Liver (tissue), 9 donors: Measurements from ENCODE around the gene SLC52A1. TPM values are rescaled to one million over a fixed set of nuclear protein-coding genes. Genes with fewer than 3 reads are reported as not detected.

Experiments
- DNase-seq: peaks from one replicate; pipeline ENCODE4 v3.0.0-alpha.2; 2017; ENCODE audit warnings: low spot score
- H3K27ac ChIP-seq, 2 donors: one replicate each; pipeline ENCODE4 v1.7.0; 2013; ENCODE audit warnings: inconsistent platforms in 2 of 2, low read length in 2 of 2, control low read depth in 1 of 2, low read depth in 1 of 2, mild to moderate bottlenecking in 1 of 2
- H3K27me3 ChIP-seq, 4 donors: one replicate each; pipeline versions ENCODE4 v1.6.1 to v1.7.0; 2013; ENCODE audit warnings: low read length in 3 of 4, inconsistent platforms in 1 of 4, mild to moderate bottlenecking in 1 of 4, moderate library complexity in 1 of 4; ENCODE audit not compliant: control insufficient read depth in 4 of 4, insufficient read depth in 4 of 4
- H3K36me3 ChIP-seq, 4 donors: one replicate each; pipeline versions ENCODE4 v1.6.1 to v1.7.0; 2013; ENCODE audit warnings: low read length in 3 of 4, mild to moderate bottlenecking in 3 of 4, low read depth in 1 of 4, moderate library complexity in 1 of 4; ENCODE audit not compliant: control insufficient read depth in 4 of 4, insufficient read depth in 3 of 4
- H3K4me1 ChIP-seq, 4 donors: one replicate each; pipeline versions ENCODE4 v1.6.1 to v1.7.0; 2013; ENCODE audit warnings: low read length in 3 of 4, mild to moderate bottlenecking in 3 of 4, moderate library complexity in 1 of 4; ENCODE audit not compliant: control insufficient read depth in 4 of 4, insufficient read depth in 4 of 4
- H3K4me3 ChIP-seq, 3 donors: one replicate each; pipeline versions ENCODE4 v1.6.1 to v1.7.0; 2013; ENCODE audit warnings: low read length in 3 of 3, control low read depth in 1 of 3, low read depth in 1 of 3, mild to moderate bottlenecking in 1 of 3
- H3K9ac ChIP-seq, 2 donors: one replicate each; pipeline ENCODE4 v1.7.0; 2013; ENCODE audit warnings: low read length in 2 of 2, mild to moderate bottlenecking in 2 of 2, moderate library complexity in 2 of 2, control low read depth in 1 of 2, low read depth in 1 of 2
- H3K9me3 ChIP-seq, 4 donors: one replicate each; pipeline versions ENCODE4 v1.6.1 to v1.7.0; 2013; ENCODE audit warnings: low read length in 3 of 4; ENCODE audit not compliant: control insufficient read depth in 4 of 4
- CTCF ChIP-seq: fragments of 150-350 bp; IDR thresholded peaks from 2 replicates; pipeline ENCODE4 v1.5.1; 2017; ENCODE audit warnings: improper control_type of control experiment, low read depth, low read length; ENCODE audit not compliant: missing input control
- EGR1 ChIP-seq, 2 donors: IDR thresholded peaks; 2 replicates each; pipeline ENCODE4 v1.6.1; 2016 to 2018; ENCODE audit warnings: antibody characterized with exemption in 2 of 2, low read depth in 2 of 2
- FOXA1 ChIP-seq: IDR thresholded peaks from 2 replicates; pipeline ENCODE4 v1.6.1; 2016; ENCODE audit warnings: antibody characterized with exemption
- GABPA ChIP-seq, 2 donors: IDR thresholded peaks in 1 of 2; conservative IDR thresholded peaks in 1 of 2; 2 replicates each; pipeline ENCODE4 v1.6.1; 2016; ENCODE audit warnings: antibody characterized with exemption in 2 of 2, mild to moderate bottlenecking in 1 of 2, moderate library complexity in 1 of 2
- HNF4G ChIP-seq: IDR thresholded peaks from 2 replicates; pipeline ENCODE4 v1.6.1; 2016; ENCODE audit warnings: antibody characterized with exemption
- JUND ChIP-seq, 2 donors: IDR thresholded peaks; 2 replicates each; pipeline ENCODE4 v1.6.1; 2016; ENCODE audit warnings: antibody characterized with exemption in 2 of 2
- NR2F2 ChIP-seq: IDR thresholded peaks from 2 replicates; pipeline ENCODE4 v1.6.1; 2016; ENCODE audit warnings: antibody characterized with exemption
- RAD21 ChIP-seq, 2 donors: IDR thresholded peaks; 2 replicates each; pipeline ENCODE4 v1.6.1; 2016; ENCODE audit warnings: antibody characterized with exemption in 2 of 2, mild to moderate bottlenecking in 2 of 2
- RXRA ChIP-seq, 2 donors: IDR thresholded peaks; 2 replicates each; pipeline ENCODE4 v1.6.1; 2017 to 2018; ENCODE audit warnings: antibody characterized with exemption in 2 of 2, mild to moderate bottlenecking in 1 of 2
- TAF1 ChIP-seq: conservative IDR thresholded peaks from 2 replicates; pipeline ENCODE4 v1.6.1; 2016; ENCODE audit warnings: antibody characterized with exemption, mild to moderate bottlenecking
- YY1 ChIP-seq: IDR thresholded peaks from 2 replicates; pipeline ENCODE4 v1.6.1; 2016; ENCODE audit warnings: antibody characterized with exemption, mild to moderate bottlenecking
- WGBS: extraction: QIAGEN DNeasy Blood & Tissue Kit; methylation state at CpG from one replicate; pipeline ENCODE4 v1.1.7; 2013; 5-methylcytosine and 5-hydroxymethylcytosine counted together
- polyA plus RNA-seq, 2 donors: library from polyadenylated mRNA; stranded (reverse) in 1 of 2; unstranded in 1 of 2; fragments of 200-250 nt in 1 of 2; fragments of >200 nt in 1 of 2; fragmentation: Nextera tagmentation in 1 of 2; extraction: Ambion mirVana in 1 of 2; gene quantifications; one replicate each; pipeline versions ENCODE4 v1.2.1 to v1.2.3, GENCODE V29; 2013 to 2015
- total RNA-seq, 2 donors: library from RNA; depleted of rRNA; stranded (reverse); fragments of >200 nt; gene quantifications; one replicate each; pipeline ENCODE4 v1.2.3, GENCODE V29; 2014
- TF ChIP-seq, protein P1 (sequence below): IDR thresholded peaks from 2 replicates; pipeline ENCODE4 v1.6.1; 2016; ENCODE audit warnings: antibody characterized with exemption
- TF ChIP-seq, protein P2 (sequence below): IDR thresholded peaks from 2 replicates; pipeline ENCODE4 v1.6.1; 2016; ENCODE audit warnings: antibody characterized with exemption, mild to moderate bottlenecking
- TF ChIP-seq, protein P3 (sequence below): IDR thresholded peaks from 2 replicates; pipeline ENCODE4 v1.6.1; 2016; ENCODE audit warnings: antibody characterized with exemption
- donor health status: healthy.
- donor health status: healthy.
- donor health status: healthy.
- donor health status: healthy.
- donor health status: healthy.

Gene SLC52A1
- total and polyA plus RNA-seq, 4 donors = 0.08 to 0.28 (median 0.11) TPM; not detected in 1

DNA sequence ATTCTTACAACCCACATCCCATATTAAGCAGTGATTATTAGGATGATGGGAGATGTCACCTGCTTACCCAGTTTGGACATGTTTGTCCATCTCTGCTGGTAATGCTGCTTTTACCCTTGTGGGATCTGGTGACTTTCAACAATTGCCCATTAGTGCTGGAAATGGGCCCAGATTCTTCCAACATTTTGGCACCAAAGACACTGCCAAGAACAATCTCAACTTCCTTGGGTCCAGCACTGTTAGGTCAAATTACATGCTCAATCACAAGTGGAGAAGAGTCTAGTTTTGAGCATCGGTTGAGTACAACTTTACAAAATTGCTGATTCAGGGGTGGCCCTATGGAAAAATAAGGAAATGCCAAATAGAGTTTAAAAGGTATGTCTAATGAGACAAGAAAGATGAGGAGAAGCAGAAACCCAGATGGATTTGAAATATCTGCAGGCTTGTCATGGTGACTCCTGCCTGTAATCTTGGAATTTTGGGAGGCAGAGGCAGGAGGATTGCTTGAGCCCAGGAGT, 30.1 kb upstream of the SLC52A1 start:
- WGBS = 44% methylated on average over 1 of the region's 1 CpG
- no peak for TF ChIP-seq YY1
- TF ChIP-seq, protein P1, sequence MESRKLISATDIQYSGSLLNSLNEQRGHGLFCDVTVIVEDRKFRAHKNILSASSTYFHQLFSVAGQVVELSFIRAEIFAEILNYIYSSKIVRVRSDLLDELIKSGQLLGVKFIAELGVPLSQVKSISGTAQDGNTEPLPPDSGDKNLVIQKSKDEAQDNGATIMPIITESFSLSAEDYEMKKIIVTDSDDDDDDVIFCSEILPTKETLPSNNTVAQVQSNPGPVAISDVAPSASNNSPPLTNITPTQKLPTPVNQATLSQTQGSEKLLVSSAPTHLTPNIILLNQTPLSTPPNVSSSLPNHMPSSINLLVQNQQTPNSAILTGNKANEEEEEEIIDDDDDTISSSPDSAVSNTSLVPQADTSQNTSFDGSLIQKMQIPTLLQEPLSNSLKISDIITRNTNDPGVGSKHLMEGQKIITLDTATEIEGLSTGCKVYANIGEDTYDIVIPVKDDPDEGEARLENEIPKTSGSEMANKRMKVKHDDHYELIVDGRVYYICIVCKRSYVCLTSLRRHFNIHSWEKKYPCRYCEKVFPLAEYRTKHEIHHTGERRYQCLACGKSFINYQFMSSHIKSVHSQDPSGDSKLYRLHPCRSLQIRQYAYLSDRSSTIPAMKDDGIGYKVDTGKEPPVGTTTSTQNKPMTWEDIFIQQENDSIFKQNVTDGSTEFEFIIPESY = no peak
- no peak for TF ChIP-seq CTCF
- no peaks in the 10 kb centered on the region for H3K27me3 ChIP-seq
- DNase-seq = no peak
- H3K27ac ChIP-seq = no peak overlapping the region
- H3K9ac ChIP-seq = no peak overlapping the region
- no peak overlapping the region for H3K4me3 ChIP-seq
- H3K36me3 ChIP-seq = no peaks in the 10 kb centered on the region
- no peaks in the 10 kb centered on the region for H3K9me3 ChIP-seq
- H3K4me1 ChIP-seq = no peaks in the 10 kb centered on the region

- no peaks in the 10 kb centered on the region for H3K9me3 ChIP-seq
- TF ChIP-seq RAD21 (IDR thresholded peaks at IDR 0.05) = no peak
- TF ChIP-seq, protein P2, sequence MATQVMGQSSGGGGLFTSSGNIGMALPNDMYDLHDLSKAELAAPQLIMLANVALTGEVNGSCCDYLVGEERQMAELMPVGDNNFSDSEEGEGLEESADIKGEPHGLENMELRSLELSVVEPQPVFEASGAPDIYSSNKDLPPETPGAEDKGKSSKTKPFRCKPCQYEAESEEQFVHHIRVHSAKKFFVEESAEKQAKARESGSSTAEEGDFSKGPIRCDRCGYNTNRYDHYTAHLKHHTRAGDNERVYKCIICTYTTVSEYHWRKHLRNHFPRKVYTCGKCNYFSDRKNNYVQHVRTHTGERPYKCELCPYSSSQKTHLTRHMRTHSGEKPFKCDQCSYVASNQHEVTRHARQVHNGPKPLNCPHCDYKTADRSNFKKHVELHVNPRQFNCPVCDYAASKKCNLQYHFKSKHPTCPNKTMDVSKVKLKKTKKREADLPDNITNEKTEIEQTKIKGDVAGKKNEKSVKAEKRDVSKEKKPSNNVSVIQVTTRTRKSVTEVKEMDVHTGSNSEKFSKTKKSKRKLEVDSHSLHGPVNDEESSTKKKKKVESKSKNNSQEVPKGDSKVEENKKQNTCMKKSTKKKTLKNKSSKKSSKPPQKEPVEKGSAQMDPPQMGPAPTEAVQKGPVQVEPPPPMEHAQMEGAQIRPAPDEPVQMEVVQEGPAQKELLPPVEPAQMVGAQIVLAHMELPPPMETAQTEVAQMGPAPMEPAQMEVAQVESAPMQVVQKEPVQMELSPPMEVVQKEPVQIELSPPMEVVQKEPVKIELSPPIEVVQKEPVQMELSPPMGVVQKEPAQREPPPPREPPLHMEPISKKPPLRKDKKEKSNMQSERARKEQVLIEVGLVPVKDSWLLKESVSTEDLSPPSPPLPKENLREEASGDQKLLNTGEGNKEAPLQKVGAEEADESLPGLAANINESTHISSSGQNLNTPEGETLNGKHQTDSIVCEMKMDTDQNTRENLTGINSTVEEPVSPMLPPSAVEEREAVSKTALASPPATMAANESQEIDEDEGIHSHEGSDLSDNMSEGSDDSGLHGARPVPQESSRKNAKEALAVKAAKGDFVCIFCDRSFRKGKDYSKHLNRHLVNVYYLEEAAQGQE = no peak
- no peak for DNase-seq
- no peak overlapping the region for H3K9ac ChIP-seq
- H3K27ac ChIP-seq = no peak overlapping the region
- no peaks in the 10 kb centered on the region for H3K36me3 ChIP-seq
- no peak overlapping the region for H3K4me3 ChIP-seq
- 92% methylated on average over 10 of the region's 10 CpGs for WGBS
- H3K4me1 ChIP-seq = no peaks in the 10 kb centered on the region
- no peaks in the 10 kb centered on the region for H3K27me3 ChIP-seq
Measured at GRCh38 chr17:5055543-5055942, 20.3 kb upstream of the SLC52A1 start.

DNA sequence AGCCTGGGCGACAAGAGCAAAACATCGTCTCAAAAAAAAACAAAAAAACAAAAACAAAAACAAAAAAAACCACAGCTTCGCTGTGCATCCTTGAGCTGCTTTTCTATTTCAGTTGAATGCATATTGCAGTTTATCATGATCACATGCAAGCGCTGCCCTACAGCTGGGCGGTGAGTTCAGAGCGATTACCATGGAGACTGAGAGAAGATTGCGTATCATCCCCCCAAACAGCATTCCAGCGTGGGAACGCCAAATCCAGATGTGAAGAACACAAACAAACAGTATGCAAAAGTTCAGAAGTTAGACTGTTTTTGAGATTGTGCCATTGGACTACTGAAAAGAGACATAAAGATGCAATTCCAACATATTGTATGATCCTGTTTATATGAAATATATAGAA, 15.1 kb upstream of the SLC52A1 start:
- no peak for DNase-seq
- Histone ChIP-seq H3K36me3 (no peaks in the 10 kb centered on the region), H3K27me3 (no peaks in the 10 kb centered on the region), H3K4me1 (no peaks in the 10 kb centered on the region), H3K27ac (no peak overlapping the region), H3K9ac (no peak overlapping the region), H3K4me3 (no peak overlapping the region), H3K9me3 (no peaks in the 10 kb centered on the region)
- 74% methylated on average over 9 of the region's 9 CpGs for WGBS
- TF ChIP-seq, protein P3, sequence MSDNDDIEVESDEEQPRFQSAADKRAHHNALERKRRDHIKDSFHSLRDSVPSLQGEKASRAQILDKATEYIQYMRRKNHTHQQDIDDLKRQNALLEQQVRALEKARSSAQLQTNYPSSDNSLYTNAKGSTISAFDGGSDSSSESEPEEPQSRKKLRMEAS = no peak
- no peak for TF ChIP-seq HNF4G
- no peak for TF ChIP-seq YY1
- TF ChIP-seq, protein P2 = no peak
- TF ChIP-seq EGR1 (IDR thresholded peaks at IDR 0.05; ENCODE audit: low read depth in 2 of 2) = no peak
- TF ChIP-seq GABPA (IDR thresholded peaks at IDR 0.05 in 1 of 2, conservative IDR thresholded peaks at IDR 0.05 in 1 of 2) = no peak
- no peak for TF ChIP-seq RAD21 (IDR thresholded peaks at IDR 0.05)
- TF ChIP-seq RXRA (IDR thresholded peaks at IDR 0.05) = no peak
- no peak for TF ChIP-seq FOXA1
- no peak for TF ChIP-seq JUND (IDR thresholded peaks at IDR 0.05)
- TF ChIP-seq TAF1 = no peak
- no peak for TF ChIP-seq NR2F2
